ENCODE results near the gene CCRL2. TPM values are rescaled to one million over a fixed set of nuclear protein-coding genes. Genes with fewer than 3 reads are reported as not detected.

Gene CCRL2
- total and polyA plus RNA-seq, 2 of the 4 experiments (the other 2 are of a cell fraction): 0.29 to 0.36 TPM

DNA sequence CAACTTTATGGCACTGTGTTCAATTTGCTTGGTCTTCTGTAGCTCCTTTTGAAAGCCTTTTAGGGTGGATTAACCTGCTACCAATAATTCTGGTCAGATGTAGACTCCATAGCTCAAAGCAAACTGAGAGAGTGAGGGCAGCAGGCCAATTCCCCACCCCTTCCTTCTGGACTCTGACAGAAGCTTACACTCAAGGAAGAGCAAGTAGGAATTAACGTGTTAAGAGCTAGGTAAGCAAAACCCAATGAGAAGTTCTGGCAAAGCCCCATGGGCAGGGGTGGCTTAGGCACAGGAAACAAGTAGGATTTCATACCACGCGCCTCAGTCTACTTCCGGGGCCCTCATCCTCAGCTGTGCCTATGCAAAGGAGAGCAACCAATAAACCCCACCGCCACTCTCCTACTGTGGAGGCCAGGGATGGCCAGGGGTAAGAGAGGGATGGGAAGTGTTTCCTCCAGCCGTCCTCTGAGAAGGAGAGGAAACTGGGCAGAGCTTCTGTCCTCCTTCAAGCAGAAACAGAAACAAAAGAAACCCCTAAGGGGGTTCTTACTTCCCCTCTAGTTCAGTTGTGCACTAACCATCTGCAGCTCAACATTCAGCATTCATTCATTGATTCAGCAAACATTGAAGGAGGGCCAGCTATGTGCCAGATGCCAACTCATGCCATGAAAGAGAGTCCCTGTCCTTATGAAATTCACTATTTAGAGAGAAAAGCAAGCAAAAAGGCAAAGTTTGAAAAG is 23.7 kb upstream of the CCRL2 start:
- Histone ChIP-seq H3K23ac (ENCODE audit: low read depth, low read length) (no peak overlapping the region), H2BK5ac (ENCODE audit: low read depth, low read length, poor library complexity, severe bottlenecking) (no peak overlapping the region), H3K4me2 (ENCODE audit: low read depth, low read length) (no peak overlapping the region), H3K27ac (ENCODE audit: insufficient read depth, low read length) (no peak overlapping the region), H3K9ac (ENCODE audit: low read depth, low read length) (no peak overlapping the region), H3K9me1 (ENCODE audit: insufficient read depth, low read length) (peaks cover 4% of the 10 kb centered on the region), H3K18ac (ENCODE audit: low read depth, low read length) (no peak overlapping the region), H4K5ac (ENCODE audit: low read depth, low read length) (no peak overlapping the region), H3K27me3 (ENCODE audit: control insufficient read depth, insufficient read depth, low read length) (peaks cover 28% of the 10 kb centered on the region), H3K56ac (ENCODE audit: extremely low read depth, insufficient read depth, low read length) (no peak overlapping the region), H3K36me3 (ENCODE audit: control insufficient read depth, insufficient read depth, low read length) (no peaks in the 10 kb centered on the region), H2BK120ac (ENCODE audit: low read depth, low read length) (no peak overlapping the region), H2BK20ac (ENCODE audit: low read depth, low read length) (no peak overlapping the region), H4K91ac (ENCODE audit: insufficient read depth, low read depth, low read length) (no peak overlapping the region), H4K20me1 (ENCODE audit: insufficient read depth, low read length) (no peaks in the 10 kb centered on the region), H4K8ac (ENCODE audit: low read depth in 2 of 2, low read length in 2 of 2) (no peak overlapping the region), H2AK9ac (replicated peaks; ENCODE audit: low read depth, low read length, poor library complexity) (no peak overlapping the region), H2AK5ac (ENCODE audit: low read depth, low read length) (no peak overlapping the region), H2AFZ (replicated peaks; ENCODE audit: low read length, poor library complexity) (no peak overlapping the region), H3K79me1 (ENCODE audit: low read depth in 1 of 2, low read length in 2 of 2) (no peaks in the 10 kb centered on the region), H2BK15ac (ENCODE audit: low read depth, low read length) (no peak overlapping the region), H3K4me3 (ENCODE audit: insufficient read depth, low read depth, low read length) (no peak overlapping the region), H3K4me1 (ENCODE audit: control insufficient read depth, insufficient read depth, low read length) (no peaks in the 10 kb centered on the region), H3K9me3 (ENCODE audit: control insufficient read depth, insufficient read depth, low read length) (no peaks in the 10 kb centered on the region), H3K14ac (replicated peaks; ENCODE audit: low read depth, low read length) (no peak overlapping the region), H3K4ac (ENCODE audit: low read depth, low read length) (no peak overlapping the region)
- no CpG with 5 or more reads among the region's 6 CpGs for WGBS, 2 experiments (ENCODE audit: extremely low coverage in 2 of 2, insufficient read length in 1 of 2)
- no TSS peak for BruUV-seq (replicated peaks)
- ATAC-seq (ENCODE audit: low read depth) (no peak), DNase-seq (no peak)
- POLR2A ChIA-PET (ENCODE audit: unreplicated experiment): no interaction called here
- dilution Hi-C loops (cut with HindIII; ENCODE audit: low sequenced_read_pairs, unreplicated experiment): no loop called here
- in situ Hi-C loops (cut with MboI; ENCODE audit: low sequenced_read_pairs): no loop called here
- CTCF ChIA-PET: interaction anchor here (1.4 kb wide), 1 partner anchor 304 kb away, joined by 3 read pairs; no protein-coding TSS in a partner anchor
- intact Hi-C loops (cut with micrococcal nuclease): no loop called here
- TF ChIP-seq POLR2A (IDR thresholded peaks at IDR 0.05; ENCODE audit: low read depth, low read length): no peak
